Measurements from ENCODE around the gene TNN.
"Not testable (repeated sequence)": the region's sequence is repeated elsewhere in the genome, so short reads cannot be mapped to it uniquely, and the experiment has no call there.

DNA sequence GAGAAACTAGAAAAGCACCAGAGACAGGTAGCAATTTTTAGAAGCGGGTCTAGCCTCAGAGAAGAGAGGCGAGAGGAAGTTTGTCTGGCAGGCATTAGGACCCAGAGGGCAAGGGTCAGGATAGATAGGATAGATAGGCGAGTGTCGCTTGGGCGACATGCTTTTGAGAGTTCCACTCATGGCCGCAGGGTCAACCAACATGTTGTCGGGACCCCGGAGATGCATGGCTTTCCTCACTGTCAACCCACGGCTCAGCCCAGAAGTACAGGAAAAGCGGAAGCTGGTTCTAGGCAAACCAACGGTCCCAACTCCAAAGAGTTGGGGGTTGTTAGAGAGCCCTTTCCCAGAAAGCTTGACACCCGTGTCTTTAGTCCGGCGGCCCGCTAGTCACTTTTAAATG is 38.9 kb downstream of the TNN start:
- TF ChIP-seq, protein P1, sequence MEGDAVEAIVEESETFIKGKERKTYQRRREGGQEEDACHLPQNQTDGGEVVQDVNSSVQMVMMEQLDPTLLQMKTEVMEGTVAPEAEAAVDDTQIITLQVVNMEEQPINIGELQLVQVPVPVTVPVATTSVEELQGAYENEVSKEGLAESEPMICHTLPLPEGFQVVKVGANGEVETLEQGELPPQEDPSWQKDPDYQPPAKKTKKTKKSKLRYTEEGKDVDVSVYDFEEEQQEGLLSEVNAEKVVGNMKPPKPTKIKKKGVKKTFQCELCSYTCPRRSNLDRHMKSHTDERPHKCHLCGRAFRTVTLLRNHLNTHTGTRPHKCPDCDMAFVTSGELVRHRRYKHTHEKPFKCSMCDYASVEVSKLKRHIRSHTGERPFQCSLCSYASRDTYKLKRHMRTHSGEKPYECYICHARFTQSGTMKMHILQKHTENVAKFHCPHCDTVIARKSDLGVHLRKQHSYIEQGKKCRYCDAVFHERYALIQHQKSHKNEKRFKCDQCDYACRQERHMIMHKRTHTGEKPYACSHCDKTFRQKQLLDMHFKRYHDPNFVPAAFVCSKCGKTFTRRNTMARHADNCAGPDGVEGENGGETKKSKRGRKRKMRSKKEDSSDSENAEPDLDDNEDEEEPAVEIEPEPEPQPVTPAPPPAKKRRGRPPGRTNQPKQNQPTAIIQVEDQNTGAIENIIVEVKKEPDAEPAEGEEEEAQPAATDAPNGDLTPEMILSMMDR (conservative IDR thresholded peaks at IDR 0.05), result not testable (repeated sequence)
- not testable (repeated sequence) for TF ChIP-seq ZFX (IDR thresholded peaks at IDR 0.05)
